Gastrocnemius medialis (tissue), 4 donors: ENCODE results near the gene PDE7B.

Experiments
- POLR2A ChIP-seq, 2 donors: fragments of 450-650 bp; IDR thresholded peaks; one replicate each; pipeline ENCODE4 v1.6.1; 2017; ENCODE audit warnings: antibody characterized with exemption in 2 of 2, mild to moderate bottlenecking in 2 of 2, moderate library complexity in 2 of 2
- TF ChIP-seq, protein P1 (sequence below), 5 experiments: fragments of 450-650 bp in 3 of 5; fragments of 200-600 bp in 2 of 5; sonication (generic) in 2 of 5; IDR thresholded peaks in 4 of 5; conservative IDR thresholded peaks in 1 of 5; 1 replicate in 4 of 5; 2 replicates in 1 of 5; pipeline ENCODE4 v1.5.1; 2016 to 2019; ENCODE audit warnings: antibody characterized with exemption in 5 of 5, mild to moderate bottlenecking in 3 of 5, moderate library complexity in 3 of 5

GRCh38 chr6:135880066-135880972 lies 28.8 kb downstream of the PDE7B start:
- TF ChIP-seq, protein P1, sequence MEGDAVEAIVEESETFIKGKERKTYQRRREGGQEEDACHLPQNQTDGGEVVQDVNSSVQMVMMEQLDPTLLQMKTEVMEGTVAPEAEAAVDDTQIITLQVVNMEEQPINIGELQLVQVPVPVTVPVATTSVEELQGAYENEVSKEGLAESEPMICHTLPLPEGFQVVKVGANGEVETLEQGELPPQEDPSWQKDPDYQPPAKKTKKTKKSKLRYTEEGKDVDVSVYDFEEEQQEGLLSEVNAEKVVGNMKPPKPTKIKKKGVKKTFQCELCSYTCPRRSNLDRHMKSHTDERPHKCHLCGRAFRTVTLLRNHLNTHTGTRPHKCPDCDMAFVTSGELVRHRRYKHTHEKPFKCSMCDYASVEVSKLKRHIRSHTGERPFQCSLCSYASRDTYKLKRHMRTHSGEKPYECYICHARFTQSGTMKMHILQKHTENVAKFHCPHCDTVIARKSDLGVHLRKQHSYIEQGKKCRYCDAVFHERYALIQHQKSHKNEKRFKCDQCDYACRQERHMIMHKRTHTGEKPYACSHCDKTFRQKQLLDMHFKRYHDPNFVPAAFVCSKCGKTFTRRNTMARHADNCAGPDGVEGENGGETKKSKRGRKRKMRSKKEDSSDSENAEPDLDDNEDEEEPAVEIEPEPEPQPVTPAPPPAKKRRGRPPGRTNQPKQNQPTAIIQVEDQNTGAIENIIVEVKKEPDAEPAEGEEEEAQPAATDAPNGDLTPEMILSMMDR (IDR thresholded peaks at IDR 0.05 in 4 of 5, conservative IDR thresholded peaks at IDR 0.05 in 1 of 5): no peak
- TF ChIP-seq POLR2A (IDR thresholded peaks at IDR 0.05): no peak
